ENCODE data around the gene DES. TPM values are rescaled to one million over a fixed set of nuclear protein-coding genes. Genes with fewer than 3 reads are reported as not detected.

DES gene
- total RNA-seq, 1 experiment from 2014 or later = 4.2 TPM

GRCh38 chr2:219470429-219470828 is 52.3 kb downstream of the DES start (continued):
- no peak for TF ChIP-seq POLR2A (IDR thresholded peaks at IDR 0.05; ENCODE audit: borderline replicate concordance, extremely low read depth, insufficient read depth, insufficient read length)
- no peak for TF ChIP-seq ATF3 (IDR thresholded peaks at IDR 0.05)

- TF ChIP-seq YY1 (IDR thresholded peaks at IDR 0.05; ENCODE audit: extremely low read depth, insufficient replicate concordance, low read depth, low read length) (no peak), REST (IDR thresholded peaks at IDR 0.05; ENCODE audit: low read depth) (no peak), EZH2phosphoT487 (IDR thresholded peaks at IDR 0.05; ENCODE audit: borderline replicate concordance) (no peak), EZH2 (IDR thresholded peaks at IDR 0.05) (no peak), TCF7L2 (IDR thresholded peaks at IDR 0.05; ENCODE audit: borderline replicate concordance, extremely low read depth, insufficient read depth, insufficient read length) (no peak), RAD21 (IDR thresholded peaks at IDR 0.05; ENCODE audit: low read depth) (no peak), ZNF274 (IDR thresholded peaks at IDR 0.05; ENCODE audit: low read depth, low read length) (no peak), SP1 (IDR thresholded peaks at IDR 0.05; ENCODE audit: low read depth) (no peak), POLR2AphosphoS5 (IDR thresholded peaks at IDR 0.05; ENCODE audit: low read depth, low read length) (no peak), MAX (IDR thresholded peaks at IDR 0.05) (no peak), CTCF (IDR thresholded peaks at IDR 0.05 in 2 of 3, conservative IDR thresholded peaks at IDR 0.05 in 1 of 3; ENCODE audit: borderline replicate concordance in 1 of 3, insufficient read depth in 1 of 3, low read depth in 2 of 3, low read length in 2 of 3) (no peak), POLR2A (IDR thresholded peaks at IDR 0.05; ENCODE audit: borderline replicate concordance, extremely low read depth, insufficient read depth, insufficient read length) (no peak), ELF1 (IDR thresholded peaks at IDR 0.05; ENCODE audit: borderline replicate concordance, low read depth) (no peak), CBX3 (IDR thresholded peaks at IDR 0.05; ENCODE audit: low read depth) (no peak), EGR1 (IDR thresholded peaks at IDR 0.05; ENCODE audit: low read depth) (no peak)
- H3K9ac ChIP-seq (ENCODE audit: low read length) = no peak overlapping the region
- H3K4me3 ChIP-seq (replicated peaks in 1 of 2; ENCODE audit: low read depth in 1 of 2, low read length in 2 of 2) = no peak overlapping the region
- H3K27me3 ChIP-seq (ENCODE audit: insufficient read depth, low read length) = no peaks in the 10 kb centered on the region
- BruUV-seq (replicated peaks) = no TSS peak
- intact Hi-C loops (cut with micrococcal nuclease) = no loop called here
- no peaks in the 10 kb centered on the region for H3K36me3 ChIP-seq (ENCODE audit: control insufficient read depth in 1 of 2, insufficient read depth in 2 of 2, low read length in 2 of 2)
- H2AFZ ChIP-seq (ENCODE audit: low read depth, low read length, poor library complexity, severe bottlenecking) = no peak overlapping the region
- ChIA-PET POLR2A (no interaction called here), RAD21 (ENCODE audit: low non-redundant PET in 1 of 2, low total read pairs in 2 of 2, uncharacterized antibody in 2 of 2, unreplicated experiment in 2 of 2) (no interaction called here), CTCF (interaction anchor here (0.6 kb wide), 1 partner anchor 24 kb away, joined by 3 read pairs; no protein-coding TSS in a partner anchor)
- no peaks in the 10 kb centered on the region for H3K79me2 ChIP-seq (ENCODE audit: insufficient read depth, low read length)
- no peak overlapping the region for H3K4me2 ChIP-seq (ENCODE audit: low read length)
- H3K27ac ChIP-seq (ENCODE audit: low read depth, low read length) = no peak overlapping the region
- ATAC-seq (no peak), DNase-seq (ENCODE audit: low read depth, low spot score) (no peak)
- H3K9me3 ChIP-seq (ENCODE audit: control insufficient read depth in 1 of 2, insufficient read depth in 1 of 2, low read depth in 1 of 2, low read length in 2 of 2) = no peaks in the 10 kb centered on the region
- H3K4me1 ChIP-seq (ENCODE audit: control insufficient read depth in 1 of 2, insufficient read depth in 2 of 2, low read length in 2 of 2) = peaks cover 1 to 14% of the 10 kb centered on the region in 2 experiments; a peak in 3 of 4 replicates
- H3K9me2 ChIP-seq (ENCODE audit: insufficient read depth) = no peaks in the 10 kb centered on the region
- H4K20me1 ChIP-seq (ENCODE audit: insufficient read depth) = no peaks in the 10 kb centered on the region
These were observed 53.5 kb downstream of the DES start for GRCh38 chr2:219471476-219472371.

All from HCT116 (cell line).